Transverse colon (tissue), 4 donors: ENCODE data around the gene TBX10. TPM values are rescaled to one million over a fixed set of nuclear protein-coding genes. Genes with fewer than 3 reads are reported as not detected.
"Not testable (repeated sequence)": the region's sequence is repeated elsewhere in the genome, so short reads cannot be mapped to it uniquely, and the experiment has no call there.

Source experiments
- DNase-seq: peaks from one replicate; pipeline ENCODE4 v3.0.0-alpha.2; 2019
- H3K27ac ChIP-seq, 4 donors: fragments of 200-600 bp; sonication (generic); 2 replicates each; pipeline ENCODE4 v1.5.1; 2016 to 2018; ENCODE audit warnings: inconsistent platforms in 4 of 4
- H3K27me3 ChIP-seq: fragments of 200-600 bp; sonication (generic); 2 replicates; pipeline ENCODE4 v1.5.1; 2017; ENCODE audit warnings: inconsistent platforms
- H3K36me3 ChIP-seq, 4 donors: fragments of 200-600 bp; sonication (generic); 2 replicates each; pipeline ENCODE4 v1.5.1; 2017 to 2019; ENCODE audit warnings: inconsistent platforms in 4 of 4
- H3K4me1 ChIP-seq, 4 donors: fragments of 200-600 bp; sonication (generic); 2 replicates each; pipeline ENCODE4 v1.5.1; 2017 to 2020; ENCODE audit warnings: inconsistent platforms in 4 of 4
- H3K4me3 ChIP-seq, 4 donors: fragments of 200-600 bp; sonication (generic); 1 replicate in 1 of 4; 2 replicates in 3 of 4; pipeline versions ENCODE4 v1.5.1 to v1.6.1; 2017 to 2019; ENCODE audit warnings: inconsistent platforms in 4 of 4
- H3K9me3 ChIP-seq, 2 donors: fragments of 200-600 bp; sonication (generic); 2 replicates each; pipeline ENCODE4 v1.5.1; 2017 to 2019; ENCODE audit warnings: inconsistent platforms in 2 of 2
- CTCF ChIP-seq, 5 experiments: fragments of 200-600 bp in 3 of 5; fragments of 450-650 bp in 2 of 5; sonication (generic) in 3 of 5; IDR thresholded peaks; 1 replicate in 2 of 5; 2 replicates in 3 of 5; pipeline ENCODE4 v1.5.1; 2016 to 2017; ENCODE audit warnings: antibody characterized with exemption in 5 of 5, inconsistent platforms in 3 of 5, mild to moderate bottlenecking in 2 of 5, moderate library complexity in 1 of 5
- EP300 ChIP-seq: sonication (generic); formaldehyde crosslinking; IDR thresholded peaks from one replicate; pipeline ENCODE4 v1.6.1; 2017; ENCODE audit warnings: antibody characterized with exemption, low read depth
- POLR2A ChIP-seq: fragments of 450-650 bp; IDR thresholded peaks from one replicate; pipeline ENCODE4 v1.6.1; 2016; ENCODE audit warnings: antibody characterized with exemption, mild to moderate bottlenecking, moderate library complexity
- POLR2AphosphoS5 ChIP-seq, 3 donors: sonication (generic); formaldehyde crosslinking; IDR thresholded peaks; one replicate each; pipeline ENCODE4 v1.6.1; 2016; ENCODE audit warnings: antibody characterized with exemption in 3 of 3
- WGBS, 2 donors: methylation state at CpG; one replicate each; pipeline ENCODE4 v1.1.5; 2018; ENCODE audit warnings: low coverage in 1 of 2; 5-methylcytosine and 5-hydroxymethylcytosine counted together
- in situ Hi-C, 4 donors: fragments of 200-750 bp; cut with MboI; loops; one replicate each; pipeline versions ENCODE4 v1.15.0 to v1.15.1; 2017; ENCODE audit warnings: low sequenced_read_pairs in 3 of 4, low pct_ligation_motif_present in 1 of 4, low pct_unique_long_range_greater_than_20kb in 1 of 4
- intact Hi-C: fragments of 100-400 bp; cut with DNase I; formaldehyde crosslinking; loops from one replicate; pipeline ENCODE4 v1.15.1; 2023; ENCODE audit warnings: low total_unique reads
- total RNA-seq, 4 donors: library from RNA; depleted of rRNA; stranded (reverse); fragments of >200 nt; gene quantifications; one replicate each; pipeline ENCODE4 v1.1.0, GENCODE V29; 2016

Gene TBX10
- 10 to 100 TPM in 2 of 4 donors, 1 to 10 TPM in 1, not detected in 1; 1.3 to 16.5 (median 15.0) TPM for total RNA-seq

- intact Hi-C loops: no loop called here
- in situ Hi-C loops: no loop called here
- H3K4me1 ChIP-seq: peaks cover 0 to 7% (median 2%) of the 10 kb centered on the region in 4 donors
- TF ChIP-seq POLR2A (no peak), POLR2AphosphoS5 (IDR thresholded peaks at IDR 0.05) (no peak), EP300 (no peak), CTCF (IDR thresholded peaks at IDR 0.05) (no peak)
- no peak within 1 kb of the TSS for H3K4me3 ChIP-seq
- DNase-seq: no peak
- H3K36me3 ChIP-seq: no peaks in the 10 kb centered on the region
- no peaks in the 10 kb centered on the region for H3K9me3 ChIP-seq
- WGBS, 2 donors: 85% methylated on average over 17 of the region's 18 CpGs; no CpG with 5 or more reads in 1 of the 2 donors
- no peak within 1 kb of the TSS for H3K27ac ChIP-seq
- peaks cover 5% of the 10 kb centered on the region for H3K27me3 ChIP-seq
These were observed at the start of gene TBX10 for GRCh38 chr11:67639438-67639859. TSS of gene TBX10 (minus strand) at chr11:67639763. CDS start at chr11:67639472, 291 bp downstream.

GRCh38 chr11:67689178-67689577 is 49.6 kb upstream of the TBX10 start:
- intact Hi-C loops: no loop called here
- Histone ChIP-seq H3K36me3 (no peaks in the 10 kb centered on the region), H3K27me3 (peaks cover 6% of the 10 kb centered on the region), H3K4me1 (no peaks in the 10 kb centered on the region), H3K9me3 (no peaks in the 10 kb centered on the region), H3K4me3 (no peak overlapping the region), H3K27ac (no peak overlapping the region)
- WGBS, 2 donors: 70 to 81% methylated on average over 2 to 4 of the region's 4 CpGs
- no peak for DNase-seq
- in situ Hi-C loops: no loop called here
- TF ChIP-seq EP300 (no peak), POLR2A (no peak), POLR2AphosphoS5 (IDR thresholded peaks at IDR 0.05) (no peak), CTCF (IDR thresholded peaks at IDR 0.05) (no peak)

- Histone ChIP-seq H3K4me3 (no peak overlapping the region), H3K4me1 (no peaks in the 10 kb centered on the region), H3K36me3 (no peaks in the 10 kb centered on the region), H3K9me3 (no peaks in the 10 kb centered on the region), H3K27me3 (peaks cover 6% of the 10 kb centered on the region), H3K27ac (no peak overlapping the region)
- in situ Hi-C loops (no loop called here), intact Hi-C loops (no loop called here)
- TF ChIP-seq POLR2AphosphoS5 (IDR thresholded peaks at IDR 0.05): no peak
- TF ChIP-seq CTCF (IDR thresholded peaks at IDR 0.05): no peak
- no peak for TF ChIP-seq EP300
- TF ChIP-seq POLR2A: no peak
- WGBS, 2 donors: 84 to 90% methylated on average over 2 of the region's 2 CpGs
- DNase-seq: no peak
These were observed 48.4 kb upstream of the TBX10 start for GRCh38 chr11:67687986-67688385.

GRCh38 chr11:67685641-67686332 is 46.2 kb upstream of the TBX10 start:
- DNase-seq, intact Hi-C loops, H3K27ac ChIP-seq, in situ Hi-C loops, H3K4me1 ChIP-seq, H3K4me3 ChIP-seq, H3K27me3 ChIP-seq, H3K9me3 ChIP-seq, H3K36me3 ChIP-seq: not testable (repeated sequence)
- WGBS, 2 donors: 48 to 55% methylated on average over 8 of the region's 8 CpGs

GRCh38 chr11:67682126-67683034 is 42.8 kb upstream of the TBX10 start:
- H3K4me3 ChIP-seq, H3K9me3 ChIP-seq, H3K27me3 ChIP-seq, intact Hi-C loops, in situ Hi-C loops, H3K4me1 ChIP-seq, H3K36me3 ChIP-seq, DNase-seq, H3K27ac ChIP-seq: not testable (repeated sequence)
- WGBS, 2 donors: 50 to 72% methylated on average over 4 to 14 of the region's 14 CpGs
